Activated CD4-positive, alpha-beta T cell treated with anti-CD3 and anti-CD28 coated beads, Interleukin-2, amount 10 ng/mL, durations not matched to agents 24 days and 14 days (primary cell): ENCODE data around the gene PLCB4. TPM values are rescaled to one million over a fixed set of nuclear protein-coding genes. Genes with fewer than 3 reads are reported as not detected.

ENCODE experiments used
- DNase-seq: peaks from one replicate; pipeline ENCODE4 v3.0.0; 2022
- H3K27ac Mint-ChIP-seq: one replicate; pipeline ENCODE4 v1.8.0; 2022; ENCODE audit warnings: mild to moderate bottlenecking, mixed read lengths
- H3K27me3 Mint-ChIP-seq: one replicate; pipeline ENCODE4 v1.8.0; 2022; ENCODE audit warnings: mixed read lengths
- H3K36me3 Mint-ChIP-seq: one replicate; pipeline ENCODE4 v1.8.0; 2022; ENCODE audit warnings: low read depth, mild to moderate bottlenecking, mixed read lengths
- H3K4me1 Mint-ChIP-seq: one replicate; pipeline ENCODE4 v1.8.0; 2021; ENCODE audit warnings: mixed read lengths
- H3K4me3 Mint-ChIP-seq: one replicate; pipeline ENCODE4 v1.8.0; 2022; ENCODE audit warnings: mild to moderate bottlenecking, moderate library complexity, mixed read lengths
- H3K9me3 Mint-ChIP-seq: one replicate; pipeline ENCODE4 v1.8.0; 2021; ENCODE audit warnings: mixed read lengths
- intact Hi-C: fragments of 100-400 bp; cut with micrococcal nuclease; formaldehyde crosslinking; loops from one replicate; pipeline ENCODE4 v1.15.1; 2023
- total RNA-seq: library from RNA; stranded (reverse); gene quantifications from 2 replicates; pipeline ENCODE4 v1.2.3, GENCODE V29; 2022

PLCB4 gene
- total RNA-seq, 1 donor from 2014 or later, result not detected

- Mint-ChIP-seq H3K4me1 (no peaks in the 10 kb centered on the region), H3K9me3 (no peaks in the 10 kb centered on the region), H3K36me3 (no peaks in the 10 kb centered on the region), H3K27me3 (no peaks in the 10 kb centered on the region), H3K4me3 (no peak overlapping the region), H3K27ac (no peak overlapping the region)
- intact Hi-C loops, result no loop called here
- DNase-seq, result no peak
These were observed 284.5 kb downstream of the PLCB4 start for GRCh38 chr20:9353180-9353915.

- Mint-ChIP-seq H3K9me3 (no peaks in the 10 kb centered on the region), H3K36me3 (no peaks in the 10 kb centered on the region), H3K4me3 (no peak overlapping the region), H3K27me3 (no peaks in the 10 kb centered on the region), H3K4me1 (no peaks in the 10 kb centered on the region), H3K27ac (no peak overlapping the region)
- DNase-seq, result no peak
- intact Hi-C loops, result no loop called here
These were observed 285.0 kb downstream of the PLCB4 start for GRCh38 chr20:9353916-9354276.

- H3K9me3 Mint-ChIP-seq, result no peaks in the 10 kb centered on the region
- H3K27ac Mint-ChIP-seq, result no peak overlapping the region
- no peak for DNase-seq
- no peak overlapping the region for H3K4me3 Mint-ChIP-seq
- no peaks in the 10 kb centered on the region for H3K4me1 Mint-ChIP-seq
- H3K27me3 Mint-ChIP-seq, result no peaks in the 10 kb centered on the region
- H3K36me3 Mint-ChIP-seq, result no peaks in the 10 kb centered on the region
- intact Hi-C loops, result no loop called here
These were observed 285.7 kb downstream of the PLCB4 start for GRCh38 chr20:9354579-9354978.

GRCh38 chr20:9358001-9358400, 289.1 kb downstream of the PLCB4 start:
- intact Hi-C loops, result no loop called here
- Mint-ChIP-seq H3K4me3 (no peak overlapping the region), H3K27me3 (no peaks in the 10 kb centered on the region), H3K36me3 (no peaks in the 10 kb centered on the region), H3K27ac (no peak overlapping the region), H3K9me3 (no peaks in the 10 kb centered on the region), H3K4me1 (no peaks in the 10 kb centered on the region)
- DNase-seq, result no peak

GRCh38 chr20:9359561-9360308, 290.8 kb downstream of the PLCB4 start:
- H3K4me3 Mint-ChIP-seq, result no peak overlapping the region
- H3K27me3 Mint-ChIP-seq, result no peaks in the 10 kb centered on the region
- no peak for DNase-seq
- intact Hi-C loops, result no loop called here
- H3K4me1 Mint-ChIP-seq, result no peaks in the 10 kb centered on the region
- no peak overlapping the region for H3K27ac Mint-ChIP-seq
- H3K9me3 Mint-ChIP-seq, result no peaks in the 10 kb centered on the region
- no peaks in the 10 kb centered on the region for H3K36me3 Mint-ChIP-seq

- Mint-ChIP-seq H3K27ac (no peak overlapping the region), H3K4me3 (no peak overlapping the region), H3K9me3 (no peaks in the 10 kb centered on the region), H3K27me3 (no peaks in the 10 kb centered on the region), H3K36me3 (no peaks in the 10 kb centered on the region), H3K4me1 (no peaks in the 10 kb centered on the region)
- DNase-seq, result no peak
- intact Hi-C loops, result no loop called here
These were observed 291.5 kb downstream of the PLCB4 start for GRCh38 chr20:9360431-9360830.

- H3K4me1 Mint-ChIP-seq, result no peaks in the 10 kb centered on the region
- no peak overlapping the region for H3K4me3 Mint-ChIP-seq
- DNase-seq, result no peak
- H3K9me3 Mint-ChIP-seq, result no peaks in the 10 kb centered on the region
- no peaks in the 10 kb centered on the region for H3K27me3 Mint-ChIP-seq
- intact Hi-C loops, result no loop called here
- no peaks in the 10 kb centered on the region for H3K36me3 Mint-ChIP-seq
- no peak overlapping the region for H3K27ac Mint-ChIP-seq
These were observed 294.8 kb downstream of the PLCB4 start for GRCh38 chr20:9363673-9364072.

GRCh38 chr20:9367328-9367727, 298.4 kb downstream of the PLCB4 start:
- Mint-ChIP-seq H3K4me1 (no peaks in the 10 kb centered on the region), H3K36me3 (no peaks in the 10 kb centered on the region), H3K27ac (no peak overlapping the region), H3K27me3 (no peaks in the 10 kb centered on the region), H3K9me3 (no peaks in the 10 kb centered on the region), H3K4me3 (no peak overlapping the region)
- DNase-seq, result no peak
- intact Hi-C loops, result no loop called here

- intact Hi-C loops, result no loop called here
- Mint-ChIP-seq H3K9me3 (no peaks in the 10 kb centered on the region), H3K4me1 (no peaks in the 10 kb centered on the region), H3K27me3 (no peaks in the 10 kb centered on the region), H3K4me3 (no peak overlapping the region), H3K36me3 (no peaks in the 10 kb centered on the region), H3K27ac (no peak overlapping the region)
- DNase-seq, result no peak
These were observed 298.9 kb downstream of the PLCB4 start for GRCh38 chr20:9367746-9368145.

GRCh38 chr20:9368893-9369292, 300.0 kb downstream of the PLCB4 start:
- no peaks in the 10 kb centered on the region for H3K36me3 Mint-ChIP-seq
- no peaks in the 10 kb centered on the region for H3K9me3 Mint-ChIP-seq
- no peak overlapping the region for H3K27ac Mint-ChIP-seq
- H3K4me1 Mint-ChIP-seq, result no peaks in the 10 kb centered on the region
- H3K4me3 Mint-ChIP-seq, result no peak overlapping the region
- DNase-seq, result no peak
- H3K27me3 Mint-ChIP-seq, result no peaks in the 10 kb centered on the region
- intact Hi-C loops, result no loop called here

- Mint-ChIP-seq H3K36me3 (no peaks in the 10 kb centered on the region), H3K27me3 (no peaks in the 10 kb centered on the region), H3K4me1 (no peaks in the 10 kb centered on the region), H3K27ac (no peak overlapping the region), H3K4me3 (no peak overlapping the region), H3K9me3 (no peaks in the 10 kb centered on the region)
- no peak for DNase-seq
- intact Hi-C loops, result no loop called here
These were observed 300.7 kb downstream of the PLCB4 start for GRCh38 chr20:9369557-9369956.

- DNase-seq, result no peak
- no peaks in the 10 kb centered on the region for H3K4me1 Mint-ChIP-seq
- no peaks in the 10 kb centered on the region for H3K36me3 Mint-ChIP-seq
- intact Hi-C loops, result no loop called here
- no peak overlapping the region for H3K4me3 Mint-ChIP-seq
- no peaks in the 10 kb centered on the region for H3K9me3 Mint-ChIP-seq
- H3K27me3 Mint-ChIP-seq, result no peaks in the 10 kb centered on the region
- no peak overlapping the region for H3K27ac Mint-ChIP-seq
These were observed 305.2 kb downstream of the PLCB4 start for GRCh38 chr20:9374072-9374471.

- intact Hi-C loops, result no loop called here
- H3K4me1 Mint-ChIP-seq, result no peaks in the 10 kb centered on the region
- H3K9me3 Mint-ChIP-seq, result no peaks in the 10 kb centered on the region
- no peaks in the 10 kb centered on the region for H3K27me3 Mint-ChIP-seq
- H3K4me3 Mint-ChIP-seq, result no peak overlapping the region
- no peak overlapping the region for H3K27ac Mint-ChIP-seq
- H3K36me3 Mint-ChIP-seq, result no peaks in the 10 kb centered on the region
- no peak for DNase-seq
These were observed 305.6 kb downstream of the PLCB4 start for GRCh38 chr20:9374480-9374879.

- intact Hi-C loops, result no loop called here
- no peaks in the 10 kb centered on the region for H3K9me3 Mint-ChIP-seq
- no peaks in the 10 kb centered on the region for H3K27me3 Mint-ChIP-seq
- no peak overlapping the region for H3K27ac Mint-ChIP-seq
- no peaks in the 10 kb centered on the region for H3K36me3 Mint-ChIP-seq
- no peaks in the 10 kb centered on the region for H3K4me1 Mint-ChIP-seq
- no peak overlapping the region for H3K4me3 Mint-ChIP-seq
- DNase-seq, result no peak
These were observed 306.4 kb downstream of the PLCB4 start for GRCh38 chr20:9375221-9375681.
